ENCODE measurements around the gene AGAP2. TPM values are rescaled to one million over a fixed set of nuclear protein-coding genes. Genes with fewer than 3 reads are reported as not detected.

Gene AGAP2
- total and polyA plus RNA-seq, 9 of the 15 experiments (the other 6 are each of a cell fraction or from before 2014, with no cell fraction given) = 0.04 to 0.77 (median 0.28) TPM; not detected in 1

GRCh38 chr12:57771236-57771872, 32.8 kb upstream of the AGAP2 start (continued):
- 0 out of 2 replicates have a peak, but pooled peaks have one; percentile 4 for TF ChIP-seq ZBTB40 (IDR thresholded peaks at IDR 0.05)
- TF ChIP-seq ZBTB40 (CRISPR knock-in tag; IDR thresholded peaks at IDR 0.05) = peak; percentile 33; the same call in 1 of the 2 replicates
- TF ChIP-seq ARNT (IDR thresholded peaks at IDR 0.05) = 0 out of 4 replicates have a peak, but pooled peaks of 1 of the 2 experiments have one; percentile 43
- TF ChIP-seq AFF1 (IDR thresholded peaks at IDR 0.05; ENCODE audit: low read depth in 1 of 2, partially characterized antibody in 2 of 2) = peak in 1 of 2 experiments; percentile 76
- no peak for TF ChIP-seq ZNF589 (CRISPR knock-in tag; IDR thresholded peaks at IDR 0.05; ENCODE audit: low read depth)
- no peak for TF ChIP-seq ZNF24 (IDR thresholded peaks at IDR 0.05)
- no peak for TF ChIP-seq ZBTB17 (CRISPR knock-in tag; IDR thresholded peaks at IDR 0.05)
- TF ChIP-seq STAT6 (CRISPR knock-in tag; IDR thresholded peaks at IDR 0.05) = 0 out of 2 replicates have a peak, but pooled peaks have one; percentile 9
